GM19397 (cell line): ENCODE data around the gene CXXC5.
"Not testable (repeated sequence)": the region's sequence is repeated elsewhere in the genome, so short reads cannot be mapped to it uniquely, and the experiment has no call there.

Experiments
- ATAC-seq: cut with Tn5 transposase; IDR thresholded peaks from one replicate; pipeline ENCODE4 v1.9.1; 2021; ENCODE audit warnings: mild to moderate bottlenecking, moderate library complexity; ENCODE audit not compliant: unreplicated experiment

CXXC5 gene

GRCh38 chr5:139708877-139709581 is 60.9 kb downstream of the CXXC5 start:
- no peak for ATAC-seq

GRCh38 chr5:139709582-139710318 is 61.6 kb downstream of the CXXC5 start:
- no peak for ATAC-seq

- ATAC-seq: no peak
Observed at GRCh38 chr5:139710319-139711066, 62.3 kb downstream of the CXXC5 start.

GRCh38 chr5:139711067-139711905 is 63.1 kb downstream of the CXXC5 start:
- ATAC-seq: no peak

GRCh38 chr5:139711906-139712224 is 63.7 kb downstream of the CXXC5 start:
- ATAC-seq: no peak

- ATAC-seq: no peak
Observed at GRCh38 chr5:139712412-139712811, 64.3 kb downstream of the CXXC5 start.

GRCh38 chr5:139713898-139714297 is 65.7 kb downstream of the CXXC5 start:
- ATAC-seq: not testable (repeated sequence)

GRCh38 chr5:139717221-139717620 is 69.1 kb downstream of the CXXC5 start:
- ATAC-seq: no peak

GRCh38 chr5:139718403-139718802 is 70.3 kb downstream of the CXXC5 start:
- not testable (repeated sequence) for ATAC-seq

GRCh38 chr5:139719970-139720369 is 71.8 kb downstream of the CXXC5 start:
- not testable (repeated sequence) for ATAC-seq

GRCh38 chr5:139723986-139724587 is 75.9 kb downstream of the CXXC5 start:
- no peak for ATAC-seq

GRCh38 chr5:139725073-139725830 is 77.1 kb downstream of the CXXC5 start:
- no peak for ATAC-seq

GRCh38 chr5:139726248-139726647 is 78.1 kb downstream of the CXXC5 start:
- ATAC-seq: no peak

GRCh38 chr5:139727615-139728014 is 79.5 kb downstream of the CXXC5 start:
- not testable (repeated sequence) for ATAC-seq

- no peak for ATAC-seq
Observed at GRCh38 chr5:139731281-139731680, 83.1 kb downstream of the CXXC5 start.

- ATAC-seq: no peak
Observed at GRCh38 chr5:139732019-139732418, 83.9 kb downstream of the CXXC5 start.

GRCh38 chr5:139733010-139733688 is 85.0 kb downstream of the CXXC5 start:
- ATAC-seq: no peak
